ENCODE data around the gene CRK.

DNA sequence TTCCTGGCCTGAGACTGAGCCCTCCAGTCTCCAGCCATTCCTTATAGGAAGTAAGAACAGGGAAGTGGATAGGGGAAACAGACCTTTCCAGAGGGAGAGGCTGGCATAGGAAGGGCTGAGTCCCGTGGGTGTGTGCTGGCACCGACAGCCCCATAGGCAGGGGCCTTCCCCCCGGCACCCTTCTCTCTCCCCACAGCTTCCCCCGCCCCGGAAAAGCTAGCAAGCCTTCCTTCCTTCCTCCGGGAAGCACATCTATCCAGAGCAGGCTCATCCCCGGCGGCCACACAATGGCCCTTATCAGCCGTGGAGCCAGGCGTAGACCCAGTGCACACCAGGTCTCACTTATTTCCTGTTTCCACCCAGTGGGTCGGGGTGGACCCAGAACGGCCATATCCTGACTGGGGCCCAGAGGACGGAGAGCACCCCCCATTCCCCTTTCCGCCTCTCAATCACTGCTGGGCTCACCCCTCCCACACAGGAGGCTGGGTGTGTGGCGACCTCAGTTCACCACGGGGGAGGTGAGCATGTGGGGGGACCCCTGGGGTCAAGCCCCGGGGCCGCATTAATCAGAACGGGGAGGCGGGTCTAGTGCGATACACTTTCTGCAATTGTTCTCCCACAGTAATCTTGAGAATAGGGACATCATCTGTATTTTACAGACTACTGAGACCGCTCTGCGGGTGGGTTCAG is 37.4 kb upstream of the CRK start:
- no peak for TF ChIP-seq POLR2A (IDR thresholded peaks at IDR 0.05)
- no peak for TF ChIP-seq EP300 (IDR thresholded peaks at IDR 0.05)

All from sigmoid colon (tissue), 4 donors.